K562 (cell line): ENCODE measurements around the gene CCT5. TPM values are rescaled to one million over a fixed set of nuclear protein-coding genes. Genes with fewer than 3 reads are reported as not detected.
A peak's percentile ranks its signal among the peaks of the same experiment; 100 is the strongest.

ENCODE experiments used
- ATAC-seq: fragments of 200-7000 bp; cut with Tn5 transposase; 3 replicates; pipeline ENCODE4 v1.9.1; 2020; ENCODE audit warnings: moderate library complexity
- BruUV-seq: library from RNA; stranded (reverse); fragments of 400-500 nt; replicated peaks from 2 replicates; lab custom pipeline; 2021; lab: Mats Ljungman, UMichigan
- CTCF ChIA-PET: fragments of 300-600 bp; formaldehyde crosslinking; extraction: SDS; loops from one replicate; lab custom pipeline; 2021; ENCODE audit warnings: low intra/inter-chr PET ratio; lab: Yijun Ruan, JAX
- POLR2A ChIA-PET: fragments of 300-600, 350-650 bp; sonication (Branson Sonifier 250); formaldehyde crosslinking; extraction: SDS; loops from one replicate; lab custom pipeline; 2021; ENCODE audit warnings: antibody characterized with exemption, inconsistent platforms; lab: Yijun Ruan, JAX
- DNase-seq, 4 experiments: peaks; one replicate each; pipeline versions ENCODE4 v3.0.0 to v3.0.0-alpha.2; 2011 to 2018; ENCODE audit warnings: low spot score in 3 of 4, mixed read lengths in 3 of 4; ENCODE audit errors: extremely low read depth in 1 of 4
- FAIRE-seq: peaks from 2 replicates; lab custom pipeline; 2011; peaks lifted over from hg19 to GRCh38; lab: Jason Lieb, UNC
- H2AFZ ChIP-seq: 2 replicates; pipeline ENCODE4 v1.6.0; 2011; ENCODE audit warnings: low read depth, low read length, control low read depth, inconsistent platforms
- H3K27ac ChIP-seq: fragments of 200-600 bp; 3 replicates; pipeline ENCODE4 v1.8.0; 2011; ENCODE audit warnings: low read depth, mild to moderate bottlenecking, control low read depth, inconsistent platforms, low read length, moderate library complexity, mixed read lengths; ENCODE audit errors: extremely low read depth
- H3K27me3 ChIP-seq, 2 experiments: fragments of 300-600 bp in 1 of 2; 2 replicates in 1 of 2; 3 replicates in 1 of 2; pipeline versions ENCODE4 v1.6.0 to v1.8.0; 2011; ENCODE audit warnings: inconsistent platforms in 2 of 2, low read length in 2 of 2, mild to moderate bottlenecking in 1 of 2, mixed read lengths in 1 of 2, moderate library complexity in 1 of 2; ENCODE audit not compliant: control insufficient read depth in 2 of 2, insufficient read depth in 2 of 2
- H3K36me3 ChIP-seq: fragments of 300-600 bp; 3 replicates; pipeline ENCODE4 v1.8.0; 2011; ENCODE audit warnings: mild to moderate bottlenecking, low read length, inconsistent platforms; ENCODE audit not compliant: control insufficient read depth, insufficient read depth
- H3K4me1 ChIP-seq, 2 experiments: fragments of 200-600 bp in 1 of 2; replicated peaks in 1 of 2; 2 replicates in 1 of 2; 3 replicates in 1 of 2; pipeline versions ENCODE4 v1.5.1 to v1.8.0; 2011; ENCODE audit warnings: inconsistent platforms in 2 of 2, low read length in 2 of 2, mild to moderate bottlenecking in 1 of 2, mixed read lengths in 1 of 2, moderate library complexity in 1 of 2; ENCODE audit not compliant: control insufficient read depth in 2 of 2, insufficient read depth in 2 of 2
- H3K4me2 ChIP-seq: 2 replicates; pipeline ENCODE4 v1.6.1; 2011; ENCODE audit warnings: low read length, control low read depth, inconsistent platforms, mixed read lengths; ENCODE audit not compliant: insufficient read depth
- H3K4me3 ChIP-seq: fragments of 200-600 bp; sonication (generic), shearing (Covaris generic); 2 replicates; pipeline ENCODE4 v1.5.1; 2016; ENCODE audit warnings: control low read depth, inconsistent platforms
- H3K79me2 ChIP-seq: fragments of 200-600 bp; 3 replicates; pipeline ENCODE4 v1.8.0; 2011; ENCODE audit warnings: low read length, inconsistent platforms; ENCODE audit not compliant: control insufficient read depth, insufficient read depth
- H3K9ac ChIP-seq, 2 experiments: 2 replicates each; pipeline versions ENCODE4 v1.6.0 to v1.6.1; 2011; ENCODE audit warnings: low read depth in 2 of 2, low read length in 2 of 2, control low read depth in 1 of 2, inconsistent platforms in 1 of 2, mild to moderate bottlenecking in 1 of 2, mixed read lengths in 1 of 2; ENCODE audit not compliant: insufficient read depth in 1 of 2
- H3K9me1 ChIP-seq: one replicate; pipeline ENCODE4 v1.6.0; 2011; ENCODE audit warnings: inconsistent platforms, mild to moderate bottlenecking, low read length, moderate library complexity; ENCODE audit not compliant: control insufficient read depth, insufficient read depth
- H3K9me3 ChIP-seq: replicated peaks from 2 replicates; pipeline ENCODE4 v1.5.1; 2011; ENCODE audit warnings: low read depth, low read length, inconsistent platforms; ENCODE audit not compliant: control insufficient read depth, insufficient read depth
- H4K20me1 ChIP-seq: replicated peaks from 2 replicates; pipeline ENCODE4 v1.6.1; 2011; ENCODE audit warnings: low read length, inconsistent platforms, mixed read lengths; ENCODE audit not compliant: control insufficient read depth, insufficient read depth
- BCOR ChIP-seq: fragments of 450-650 bp; IDR thresholded peaks from 2 replicates; pipeline ENCODE4 v1.6.1; 2016
- KDM1A ChIP-seq, 2 experiments: fragments of 450-650 bp; IDR thresholded peaks; 2 replicates each; pipeline ENCODE4 v1.6.1; 2016; ENCODE audit warnings: mild to moderate bottlenecking in 2 of 2
- PTBP1 ChIP-seq: fragments of 200-400 bp; formaldehyde crosslinking; IDR thresholded peaks from 2 replicates; pipeline ENCODE4 v1.6.1; 2017; ENCODE audit warnings: low read depth, low read length
- RB1 ChIP-seq: fragments of 450-650 bp; IDR thresholded peaks from 2 replicates; pipeline ENCODE4 v1.6.1; 2017; ENCODE audit warnings: low read depth, mild to moderate bottlenecking
- SREBF2 ChIP-seq: sonication (generic); formaldehyde crosslinking; IDR thresholded peaks from 2 replicates; pipeline ENCODE4 v1.4.0; 2020; ENCODE audit warnings: mild to moderate bottlenecking, missing genetic modification reagents
- TCF7L2 ChIP-seq: fragments of 150-350 bp; IDR thresholded peaks from 2 replicates; pipeline ENCODE4 v1.6.1; 2016; ENCODE audit warnings: low read depth, mild to moderate bottlenecking, low read length, moderate library complexity
- ZC3H11A ChIP-seq: IDR thresholded peaks from 2 replicates; pipeline ENCODE4 v1.6.1; 2012; ENCODE audit warnings: low read depth, low read length, improper control_type of control experiment
- WGBS: fragments of 100-300 bp; shearing (Covaris generic); methylation state at CpG from one replicate; pipeline ENCODE4 v1.1.6; 2016; ENCODE audit warnings: low coverage, mixed read lengths; ENCODE audit not compliant: insufficient coverage; ENCODE audit errors: missing lambda C conversion rate; 5-methylcytosine and 5-hydroxymethylcytosine counted together
- in situ Hi-C: fragments of 300-500 bp; cut with MboI; formaldehyde crosslinking; loops from 4 replicates; pipeline ENCODE4 v1.15.0; 2018; ENCODE audit warnings: inconsistent platforms, mixed read lengths
- intact Hi-C: fragments of 100-400 bp; cut with micrococcal nuclease; formaldehyde crosslinking; loops from 2 replicates; pipeline ENCODE4 v1.14.2; 2022
- polyA plus RNA-seq, 8 experiments: library from polyadenylated mRNA; depleted of rRNA in 4 of 8; stranded (reverse) in 5 of 8; unstranded in 3 of 8; fragments of >200 nt; fragmentation: Nextera tagmentation in 2 of 8; fragmentation: Illumina TruSeq in 1 of 8; extraction: Ambion mirVana in 2 of 8; extraction: Trizol in 1 of 8; gene quantifications; 2 replicates each; pipeline versions ENCODE4 v1.2.1 to v1.2.3, GENCODE V29; 2011 to 2014; ENCODE audit warnings: inconsistent platforms in 1 of 8, missing spikeins in 1 of 8
- total RNA-seq, 7 experiments: library from RNA; depleted of rRNA in 6 of 7; stranded (reverse); fragments of >200 nt in 6 of 7; fragmentation: Illumina TruSeq in 2 of 7; extraction: Trizol in 2 of 7; gene quantifications; 2 replicates each; pipeline versions ENCODE4 v1.2.1 to v1.2.3, GENCODE V29; 2011 to 2021; ENCODE audit warnings: low replicate concordance in 1 of 7

CCT5 gene
- total and polyA plus RNA-seq, 9 of the 15 experiments (the other 6 are each of a cell fraction or from before 2014, with no cell fraction given) = 782 to 1,606 (median 1,153) TPM

DNA sequence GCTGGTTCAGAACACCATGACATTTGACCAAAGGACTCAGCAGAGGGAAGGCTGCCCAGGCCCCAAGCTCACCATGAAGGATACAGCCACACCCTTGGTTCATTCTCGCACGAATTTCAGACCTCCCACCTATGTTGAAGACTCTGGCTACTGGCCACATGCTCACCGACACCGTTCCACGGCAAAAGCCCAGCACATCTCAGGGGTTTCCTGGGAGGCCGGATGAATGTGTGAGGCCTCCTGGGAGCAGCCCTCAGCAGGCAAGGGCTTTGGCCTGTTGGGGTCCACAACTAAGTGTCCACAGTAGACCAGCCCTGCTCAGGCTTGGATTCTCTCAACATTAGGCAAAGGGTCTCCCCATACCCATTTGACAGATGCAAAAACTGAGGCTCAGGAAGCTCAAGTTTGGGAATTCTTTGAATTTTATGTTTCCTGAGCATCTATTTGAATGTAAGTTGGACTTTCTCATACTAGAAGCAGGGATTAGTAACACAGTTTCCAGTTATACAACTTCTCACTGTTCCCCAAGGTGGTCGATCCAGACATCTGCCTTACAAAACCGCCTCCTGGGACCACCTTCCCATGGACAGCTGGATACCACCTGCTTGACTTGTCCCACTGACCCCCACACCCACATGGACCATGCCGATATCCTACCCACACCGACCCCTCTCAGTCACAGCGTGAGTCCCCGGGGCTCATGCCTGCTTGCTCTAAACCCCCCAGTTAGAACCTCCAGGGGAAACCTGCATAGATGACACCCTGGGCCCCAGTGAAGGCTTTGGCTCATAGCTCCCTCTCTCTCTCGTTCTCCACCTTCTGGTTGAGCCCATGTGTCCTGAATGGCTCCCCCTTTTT lies 27.9 kb downstream of the CCT5 start (continued):
- TF ChIP-seq RB1 (no peak), KDM1A (IDR thresholded peaks at IDR 0.05) (peak; percentile 75 to 84)

DNA sequence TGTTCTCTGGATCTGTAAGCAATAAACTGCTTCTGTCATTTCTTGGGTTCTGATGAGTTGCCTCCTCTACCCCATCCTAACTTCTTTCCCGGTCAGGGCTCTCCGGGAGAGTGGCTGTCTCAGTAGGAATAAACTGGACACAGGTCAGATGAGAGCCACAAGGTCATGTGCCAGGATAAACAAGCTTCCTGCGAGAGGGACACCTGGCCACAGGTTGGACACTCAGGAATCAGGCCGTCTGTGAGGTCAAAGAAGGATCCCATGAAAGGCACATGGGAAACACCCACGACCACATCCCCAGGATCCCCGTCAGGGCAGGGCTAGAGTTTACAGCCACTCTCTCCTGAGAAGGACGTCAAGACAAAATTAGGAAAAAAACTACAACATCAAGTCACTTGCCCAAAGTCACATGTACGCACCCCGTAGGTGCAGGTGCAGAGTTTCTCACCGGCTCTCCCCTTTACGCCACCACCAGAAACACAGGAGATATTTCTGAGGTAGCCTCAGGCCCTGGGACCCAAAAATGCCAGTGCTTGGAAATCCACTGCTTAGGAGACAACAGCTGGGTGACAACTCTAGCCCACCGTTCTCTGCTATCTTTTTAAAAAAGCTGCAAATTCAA lies 28.7 kb downstream of the CCT5 start:
- Histone ChIP-seq H3K4me1 (peaks cover 0 to 2% of the 10 kb centered on the region in 2 experiments; a peak in 2 of 5 replicates), H2AFZ (no peak overlapping the region), H3K4me3 (no peak overlapping the region), H3K9me1 (no peaks in the 10 kb centered on the region), H3K9ac (peak overlapping the region in 1 of 2 experiments; percentile 10; a peak in 1 of 4 replicates), H3K27ac (no peak overlapping the region), H3K36me3 (peaks cover 60% of the 10 kb centered on the region), H3K27me3 (no peaks in the 10 kb centered on the region), H4K20me1 (no peaks in the 10 kb centered on the region), H3K79me2 (no peaks in the 10 kb centered on the region), H3K9me3 (no peaks in the 10 kb centered on the region), H3K4me2 (no peak overlapping the region)
- no peak for DNase-seq
- no peak for ATAC-seq
- FAIRE-seq = no peak
- no TSS peak for BruUV-seq
- 89% methylated on average over 12 of the region's 12 CpGs for WGBS
- in situ Hi-C loops (no loop called here), intact Hi-C loops (no loop called here)
- CTCF ChIA-PET = interaction anchor here (0.6 kb wide), 1 partner anchor 56 kb away, joined by 3 read pairs; no protein-coding TSS in a partner anchor
- POLR2A ChIA-PET = interaction anchor here (0.7 to 1.4 kb wide), 4 partner anchors 10 to 165 kb away, joined by 3 to 4 read pairs (median 4); no protein-coding TSS in a partner anchor
- TF ChIP-seq ZC3H11A = no peak
- TF ChIP-seq TCF7L2 = no peak
- TF ChIP-seq BCOR = no peak
- no peak for TF ChIP-seq SREBF2 (CRISPR knock-in tag)
- no peak for TF ChIP-seq PTBP1
